Stimulated activated CD4-positive, alpha-beta T cell treated with anti-CD3 and anti-CD28 coated beads, TNF-alpha, amount 100 ng/mL, for 48 hours (primary cell): ENCODE measurements around the gene PPP1R12C.
"Not testable (repeated sequence)": the region's sequence is repeated elsewhere in the genome, so short reads cannot be mapped to it uniquely, and the experiment has no call there.

Source experiments
- DNase-seq, 3 donors: peaks; one replicate each; pipeline ENCODE4 v3.0.0-alpha.2; 2020; ENCODE audit warnings: low read depth in 3 of 3

Gene PPP1R12C

GRCh38 chr19:55112246-55112776 is 5.1 kb downstream of the PPP1R12C start:
- DNase-seq = no peak

DNA sequence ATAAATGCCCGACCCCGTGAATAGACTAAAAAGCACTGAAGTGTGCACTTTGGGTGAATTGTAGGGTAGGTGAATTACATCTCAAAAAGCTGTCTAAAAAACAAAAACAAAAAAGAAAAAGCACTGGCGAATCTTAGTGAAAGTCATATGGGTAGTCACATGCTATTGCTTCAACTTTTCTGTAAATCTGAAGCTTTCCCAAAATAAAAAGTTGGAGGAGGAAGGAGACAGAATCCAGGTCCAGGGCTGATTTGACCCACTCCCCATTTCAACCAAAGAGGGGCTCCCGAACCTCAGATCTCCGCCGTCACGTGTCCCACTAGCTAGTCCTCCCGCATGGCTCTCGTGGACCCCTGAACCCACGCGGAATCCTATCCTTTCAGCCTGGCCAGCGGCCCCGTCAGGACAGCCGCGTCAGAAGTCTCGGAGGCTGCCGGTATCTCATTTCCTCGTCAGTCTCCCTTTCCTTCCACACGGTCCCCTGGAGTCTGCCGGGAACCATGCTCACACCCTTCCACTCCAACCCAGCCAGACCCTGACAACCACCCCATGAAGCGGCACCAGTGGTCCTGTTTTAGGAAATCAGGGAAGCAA is 6.1 kb downstream of the PPP1R12C start:
- no peak for DNase-seq

DNA sequence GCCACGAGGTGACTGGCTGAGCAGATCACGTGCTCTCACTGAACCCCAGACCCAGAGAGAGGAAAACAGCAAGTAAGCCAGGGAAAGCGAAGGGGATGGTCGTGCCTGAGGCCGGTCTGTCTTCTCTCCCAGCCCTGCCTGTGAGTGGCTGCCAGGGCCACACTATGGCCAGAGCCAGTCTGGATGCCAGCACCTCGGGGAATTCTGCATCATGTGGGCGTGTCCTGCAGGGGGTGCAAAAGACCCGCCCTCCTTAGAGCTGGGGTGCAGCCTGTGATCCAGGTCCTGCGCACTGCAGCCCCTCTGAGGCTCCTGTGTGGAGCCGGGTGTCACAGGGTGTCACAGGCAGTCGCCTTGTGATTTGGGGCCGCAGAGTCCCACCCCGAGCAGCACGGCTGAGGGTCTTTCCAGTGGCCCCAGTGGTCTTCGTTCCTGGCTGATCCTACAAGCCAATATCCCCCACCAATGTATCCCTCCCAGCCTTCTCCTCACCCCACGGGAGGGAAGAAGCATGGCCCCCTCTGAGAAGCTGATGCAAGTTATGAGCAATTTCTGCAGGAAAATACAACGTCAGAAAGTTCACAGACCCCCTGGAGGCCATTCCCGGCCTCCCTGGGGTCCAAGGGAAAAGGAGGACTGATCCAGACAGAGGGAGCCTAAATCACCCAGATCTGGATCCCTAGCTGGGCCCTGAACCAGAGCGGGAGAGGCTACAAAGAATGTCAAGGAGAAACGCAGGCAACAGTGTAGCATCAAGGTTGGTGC is 7.7 kb downstream of the PPP1R12C start:
- DNase-seq = no peak

DNA sequence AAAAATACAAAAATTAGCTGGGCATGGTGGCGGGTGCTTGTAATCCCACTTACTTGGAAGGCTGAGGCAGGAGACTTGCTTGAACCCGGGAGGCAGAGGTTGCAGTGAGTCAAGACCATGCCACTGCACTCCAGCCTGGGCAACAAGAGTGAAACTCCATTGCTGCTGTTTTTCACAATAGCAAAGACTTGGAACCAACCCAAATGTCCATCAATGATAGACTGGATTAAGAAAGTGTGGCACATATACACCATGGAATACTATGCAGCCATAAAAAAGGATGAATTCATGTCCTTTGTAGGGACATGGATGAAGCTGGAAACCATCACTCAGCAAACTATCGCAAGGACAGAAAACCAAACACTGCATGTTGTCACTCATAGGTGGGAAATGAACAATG is 10.2 kb downstream of the PPP1R12C start:
- not testable (repeated sequence) for DNase-seq

DNA sequence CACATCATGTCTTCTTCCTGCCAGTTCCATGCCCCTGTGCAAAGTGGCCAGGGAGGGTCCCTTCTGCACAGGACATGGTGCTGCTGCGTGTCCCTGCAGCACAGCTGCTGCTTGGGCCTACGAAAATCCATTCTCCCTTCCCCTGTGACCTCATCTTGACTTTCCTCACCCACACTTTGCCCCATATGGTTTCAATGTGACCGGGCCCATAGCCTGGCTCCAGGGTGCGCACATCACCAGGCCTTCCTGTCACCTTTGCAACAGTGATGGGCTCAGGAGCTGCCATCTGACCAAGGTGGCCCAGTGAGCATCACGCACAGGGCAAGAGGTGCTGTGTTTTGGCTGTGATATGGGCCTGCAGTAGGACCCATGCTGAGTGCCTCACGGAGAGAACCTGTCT is 10.8 kb downstream of the PPP1R12C start:
- DNase-seq = no peak

- no peak for DNase-seq
Measured at GRCh38 chr19:55105237-55105636, 12.2 kb downstream of the PPP1R12C start.

- DNase-seq = no peak
Measured at GRCh38 chr19:55103190-55103589, 14.2 kb downstream of the PPP1R12C start.

- DNase-seq = no peak
Measured at GRCh38 chr19:55101261-55101660, 16.2 kb downstream of the PPP1R12C start.

GRCh38 chr19:55099557-55100506 is 17.6 kb downstream of the PPP1R12C start:
- no peak for DNase-seq

GRCh38 chr19:55098716-55099556 is 18.5 kb downstream of the PPP1R12C start:
- DNase-seq = no peak

- no peak for DNase-seq
Measured at GRCh38 chr19:55097864-55098715, 19.3 kb downstream of the PPP1R12C start.

GRCh38 chr19:55096061-55096701 is 21.3 kb downstream of the PPP1R12C start:
- DNase-seq = no peak

- DNase-seq = no peak
Measured at GRCh38 chr19:55095260-55096060, 22.0 kb downstream of the PPP1R12C start.

GRCh38 chr19:55094456-55095259 is 22.8 kb downstream of the PPP1R12C start:
- DNase-seq = no peak

DNA sequence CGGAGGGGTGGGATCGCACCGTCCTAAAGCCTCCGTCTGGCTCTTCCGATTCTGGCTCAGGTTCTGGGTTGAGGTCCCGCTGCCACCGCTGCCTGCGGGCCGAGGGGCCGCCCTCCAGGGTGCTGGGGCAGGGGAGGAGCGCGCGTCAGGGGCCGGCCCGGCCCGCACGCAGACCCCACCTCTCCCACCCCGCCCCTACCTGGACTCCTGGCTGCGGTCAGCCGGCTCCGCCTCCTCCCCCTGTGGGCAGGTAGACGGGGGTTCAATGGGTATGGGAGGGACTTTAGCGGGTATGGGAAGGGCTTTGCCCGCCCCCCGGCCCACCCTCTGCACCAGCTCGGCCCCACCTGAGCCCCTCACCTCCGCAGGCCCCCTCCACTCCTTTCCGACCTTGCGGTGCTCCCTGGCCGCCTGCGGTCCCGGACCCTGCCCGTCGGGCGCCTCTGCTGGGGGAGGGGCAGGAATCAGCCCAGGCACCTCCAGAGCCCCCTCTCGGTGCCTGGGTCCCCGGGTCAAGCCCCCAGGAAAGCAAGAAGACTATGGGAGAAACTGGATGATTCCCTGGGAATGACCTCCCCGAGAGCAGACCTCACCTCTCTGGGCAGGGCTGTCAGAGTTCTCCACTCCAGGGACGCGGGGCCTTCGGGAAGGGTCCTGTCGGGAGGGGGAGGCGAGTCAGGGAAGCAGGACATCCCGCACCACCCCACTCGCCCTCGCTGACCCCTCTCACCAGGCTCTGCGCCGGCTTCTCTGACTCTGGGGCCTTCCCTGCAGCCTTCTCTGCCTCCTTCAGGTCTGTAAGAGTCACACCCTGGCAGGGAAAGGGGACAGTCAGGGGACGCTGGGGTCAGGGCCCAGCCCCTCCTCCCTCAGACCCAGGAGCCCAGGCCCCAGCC is 24.8 kb downstream of the PPP1R12C start:
- no peak for DNase-seq

DNA sequence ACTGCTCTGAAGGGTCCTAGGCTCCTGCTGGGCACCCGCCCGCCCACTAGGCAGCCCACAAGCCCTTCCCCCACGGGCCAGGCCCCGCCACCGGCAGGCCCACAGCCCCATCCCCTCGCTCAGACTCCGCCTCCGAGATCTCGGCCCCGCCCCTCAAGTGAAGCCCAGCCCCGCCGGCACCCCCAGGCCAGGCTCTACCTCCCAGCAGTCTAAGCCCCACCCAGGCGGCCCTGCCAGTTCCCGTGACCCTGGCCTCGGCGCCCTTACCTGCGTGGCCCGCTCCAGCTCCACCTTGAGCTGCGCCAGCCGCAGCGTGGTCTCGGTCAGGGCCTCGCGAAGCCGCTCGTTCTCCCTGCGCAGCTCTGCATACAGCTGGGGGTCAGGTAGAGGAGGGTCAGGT is 25.5 kb downstream of the PPP1R12C start:
- no peak for DNase-seq
